OCI-LY3 (cell line): ENCODE results near the gene GALNT18.

Experiments used
- H2AFZ ChIP-seq: fragments of 200-600, 300-600 bp; shearing (Covaris generic); 2 replicates; pipeline ENCODE4 v1.6.0; 2014; ENCODE audit warnings: antibody characterized with exemption, low read depth, low read length
- H3K27ac ChIP-seq: fragments of 200-600, 300-600 bp; sonication (generic); 2 replicates; pipeline ENCODE4 v1.5.1; 2014; ENCODE audit warnings: mild to moderate bottlenecking, low read length, moderate library complexity, mixed read lengths
- H3K27me3 ChIP-seq: fragments of 200-600, 300-600 bp; sonication (generic); 2 replicates; pipeline ENCODE4 v1.6.1; 2014; ENCODE audit warnings: low read depth, low read length, mixed read lengths
- H3K36me3 ChIP-seq: fragments of 200-600, 300-600 bp; sonication (generic); replicated peaks from 2 replicates; pipeline ENCODE3; 2014; ENCODE audit warnings: low read depth, low read length, mixed read lengths
- H3K4me1 ChIP-seq: fragments of 300-600, 200-600 bp; sonication (generic); 2 replicates; pipeline ENCODE4 v1.6.1; 2014; ENCODE audit warnings: low read length, mixed read lengths
- H3K4me2 ChIP-seq: fragments of 200-600, 300-600 bp; sonication (generic); 2 replicates; pipeline ENCODE4 v1.6.1; 2014; ENCODE audit warnings: low read length, mixed read lengths
- H3K4me3 ChIP-seq: fragments of 300-600, 200-600 bp; sonication (generic); 2 replicates; pipeline ENCODE4 v1.5.1; 2014; ENCODE audit warnings: antibody characterized with exemption, mild to moderate bottlenecking, low read length, moderate library complexity
- H3K79me2 ChIP-seq: fragments of 300-600, 200-600 bp; shearing (Covaris generic); 2 replicates; pipeline ENCODE4 v1.6.1; 2014; ENCODE audit warnings: mild to moderate bottlenecking, low read length, mixed read lengths
- H3K9ac ChIP-seq: fragments of 300-600, 200-600 bp; shearing (Covaris generic); 2 replicates; pipeline ENCODE4 v1.6.0; 2014; ENCODE audit warnings: mild to moderate bottlenecking, low read length, moderate library complexity
- H3K9me3 ChIP-seq: fragments of 200-600, 300-600 bp; shearing (Covaris generic); 2 replicates; pipeline ENCODE4 v1.6.1; 2014; ENCODE audit warnings: low read length, mixed read lengths; ENCODE audit not compliant: insufficient read depth
- H4K20me1 ChIP-seq: fragments of 200-600, 300-600 bp; sonication (generic); 2 replicates; pipeline ENCODE4 v1.6.1; 2016; ENCODE audit warnings: low read length, mixed read lengths; ENCODE audit not compliant: insufficient read depth
- CTCF ChIP-seq: fragments of 200-600, 300-600 bp; sonication (generic); IDR thresholded peaks from 2 replicates; pipeline ENCODE4 v1.5.1; 2014; ENCODE audit warnings: antibody characterized with exemption, low read length, low read depth
- EZH2phosphoT487 ChIP-seq: fragments of 200-600 bp; shearing (Covaris generic); IDR thresholded peaks from 2 replicates; pipeline ENCODE4 v1.6.1; 2018; ENCODE audit warnings: antibody characterized with exemption, mixed run types, low read depth

The GALNT18 gene

GRCh38 chr11:11338304-11338703 lies 283.5 kb downstream of the GALNT18 start:
- H3K9ac ChIP-seq, result no peak overlapping the region
- no peaks in the 10 kb centered on the region; the same call in 1 of the 2 replicates for H4K20me1 ChIP-seq
- peaks cover 15% of the 10 kb centered on the region; the same call in 1 of the 2 replicates for H3K27me3 ChIP-seq
- H3K36me3 ChIP-seq, result no peaks in the 10 kb centered on the region
- no peaks in the 10 kb centered on the region for H3K79me2 ChIP-seq
- H3K4me1 ChIP-seq, result no peaks in the 10 kb centered on the region
- no peak for TF ChIP-seq CTCF
- H3K4me2 ChIP-seq, result no peak overlapping the region
- no peak overlapping the region for H3K27ac ChIP-seq
- no peak overlapping the region for H2AFZ ChIP-seq
- H3K9me3 ChIP-seq, result no peaks in the 10 kb centered on the region
- no peak overlapping the region for H3K4me3 ChIP-seq

- no peak overlapping the region for H3K9ac ChIP-seq
- no peak overlapping the region for H2AFZ ChIP-seq
- no peaks in the 10 kb centered on the region for H3K4me1 ChIP-seq
- peaks cover 15% of the 10 kb centered on the region; the same call in 1 of the 2 replicates for H3K27me3 ChIP-seq
- no peaks in the 10 kb centered on the region for H3K9me3 ChIP-seq
- H4K20me1 ChIP-seq, result no peaks in the 10 kb centered on the region; the same call in 1 of the 2 replicates
- TF ChIP-seq CTCF (no peak), EZH2phosphoT487 (no peak)
- no peak overlapping the region for H3K4me3 ChIP-seq
- H3K79me2 ChIP-seq, result no peaks in the 10 kb centered on the region
- no peak overlapping the region for H3K27ac ChIP-seq
- no peak overlapping the region for H3K4me2 ChIP-seq
- H3K36me3 ChIP-seq, result no peaks in the 10 kb centered on the region
Observed at GRCh38 chr11:11336664-11337063, 285.1 kb downstream of the GALNT18 start.

- Histone ChIP-seq H3K9me3 (no peaks in the 10 kb centered on the region), H3K27ac (no peak overlapping the region), H3K4me3 (no peak overlapping the region), H4K20me1 (no peaks in the 10 kb centered on the region; the same call in 1 of the 2 replicates), H3K36me3 (no peaks in the 10 kb centered on the region), H3K27me3 (peaks cover 15% of the 10 kb centered on the region; the same call in 1 of the 2 replicates), H3K4me2 (no peak overlapping the region), H3K4me1 (no peaks in the 10 kb centered on the region), H3K9ac (no peak overlapping the region), H3K79me2 (no peaks in the 10 kb centered on the region), H2AFZ (no peak overlapping the region)
- no peak for TF ChIP-seq EZH2phosphoT487
- no peak for TF ChIP-seq CTCF
Observed at GRCh38 chr11:11335043-11335442, 286.8 kb downstream of the GALNT18 start.

- Histone ChIP-seq H3K9ac (no peak overlapping the region), H3K36me3 (no peaks in the 10 kb centered on the region), H3K4me1 (no peaks in the 10 kb centered on the region), H3K4me3 (no peak overlapping the region), H4K20me1 (no peaks in the 10 kb centered on the region), H3K79me2 (no peaks in the 10 kb centered on the region), H3K4me2 (no peak overlapping the region), H2AFZ (no peak overlapping the region), H3K27ac (no peak overlapping the region), H3K9me3 (no peaks in the 10 kb centered on the region), H3K27me3 (peaks cover 12% of the 10 kb centered on the region; the same call in 1 of the 2 replicates)
- TF ChIP-seq EZH2phosphoT487, result no peak
- TF ChIP-seq CTCF, result no peak
Observed at GRCh38 chr11:11334607-11335006, 287.2 kb downstream of the GALNT18 start.
